Fibroblast of skin of abdomen (primary cell): ENCODE results near the gene MYMK.

ENCODE experiments used
- DNase-seq: peaks from one replicate; pipeline ENCODE4 v3.0.0-alpha.2; 2013

The MYMK gene

GRCh38 chr9:133517711-133518110 is 7.0 kb downstream of the MYMK start:
- DNase-seq: no peak

GRCh38 chr9:133516961-133517350 is 7.8 kb downstream of the MYMK start:
- DNase-seq: no peak

- DNase-seq: no peak
These were observed 8.4 kb downstream of the MYMK start for GRCh38 chr9:133516256-133516960.

GRCh38 chr9:133515615-133516255 is 9.0 kb downstream of the MYMK start:
- no peak for DNase-seq

GRCh38 chr9:133515240-133515610 is 9.5 kb downstream of the MYMK start:
- DNase-seq: no peak

- no peak for DNase-seq
These were observed 10.1 kb downstream of the MYMK start for GRCh38 chr9:133514460-133515239.

GRCh38 chr9:133513214-133514100 is 11.3 kb downstream of the MYMK start:
- no peak for DNase-seq

GRCh38 chr9:133512253-133513213 is 12.2 kb downstream of the MYMK start:
- DNase-seq: no peak

- DNase-seq: no peak
These were observed 13.2 kb downstream of the MYMK start for GRCh38 chr9:133511607-133512006.

GRCh38 chr9:133510926-133511505 is 13.7 kb downstream of the MYMK start:
- DNase-seq: no peak

GRCh38 chr9:133509179-133510083 is 15.3 kb downstream of the MYMK start:
- no peak for DNase-seq

- DNase-seq: no peak
These were observed 16.7 kb downstream of the MYMK start for GRCh38 chr9:133508046-133508445.

GRCh38 chr9:133507246-133507965 is 17.4 kb downstream of the MYMK start:
- DNase-seq: no peak

- DNase-seq: peak; percentile 33
These were observed 18.1 kb downstream of the MYMK start for GRCh38 chr9:133506653-133507038.

- peak; percentile 31 for DNase-seq
These were observed 18.7 kb downstream of the MYMK start for GRCh38 chr9:133505901-133506652.

- DNase-seq: no peak
These were observed 19.5 kb downstream of the MYMK start for GRCh38 chr9:133505186-133505830.

- no peak for DNase-seq
These were observed 22.6 kb downstream of the MYMK start for GRCh38 chr9:133502112-133502511.

GRCh38 chr9:133499892-133500270 is 24.9 kb downstream of the MYMK start:
- DNase-seq: no peak
